ENCODE data around the gene SMIM3.

SMIM3 gene

DNA sequence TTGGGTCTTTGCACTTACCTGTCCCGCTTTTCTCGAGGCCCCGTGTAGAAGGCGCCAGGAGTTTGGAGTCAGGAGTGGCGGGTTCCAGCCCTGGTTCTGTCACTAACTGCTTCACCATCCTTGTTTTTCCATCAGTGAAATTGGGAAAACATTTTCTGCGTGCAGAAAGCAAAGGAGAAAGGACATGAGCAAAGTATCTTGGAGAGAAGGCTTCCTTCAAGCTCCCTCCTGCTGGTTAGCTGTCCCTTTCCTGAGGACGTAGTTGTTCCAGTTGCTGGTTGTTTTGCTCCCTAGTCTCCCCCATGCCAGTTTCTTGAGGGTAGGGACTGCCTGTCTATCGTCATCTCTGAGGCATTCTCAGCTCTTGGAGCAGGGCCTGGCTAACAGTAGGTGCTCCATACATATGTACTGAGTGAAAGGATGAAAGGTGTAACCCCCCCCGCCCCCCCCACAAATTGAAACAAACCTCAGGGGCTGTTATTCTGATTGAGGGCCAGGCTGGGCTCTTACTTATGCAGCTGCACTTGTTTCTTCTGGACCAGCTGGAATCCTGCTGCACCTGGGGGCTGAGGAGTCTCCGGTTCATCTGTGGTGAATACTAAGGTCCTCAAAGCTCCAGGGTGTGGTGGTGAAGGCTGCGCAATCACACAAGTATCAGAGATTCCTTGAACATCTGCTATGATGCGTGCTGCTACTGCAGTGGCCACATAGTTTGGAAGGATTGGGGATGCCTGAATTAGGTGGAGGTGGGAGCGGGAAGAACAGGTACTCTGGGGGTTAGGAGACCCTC lies 1.0 kb downstream of the SMIM3 start:
- DNase-seq (ENCODE audit: low read depth, low spot score), result no peak
- peak overlapping the region; percentile 92 for H3K4me3 ChIP-seq (ENCODE audit: low read depth, low read length)
- in situ Hi-C loops (cut with HindIII; ENCODE audit: low sequenced_read_pairs), result no loop called here
- TF ChIP-seq, protein P1, sequence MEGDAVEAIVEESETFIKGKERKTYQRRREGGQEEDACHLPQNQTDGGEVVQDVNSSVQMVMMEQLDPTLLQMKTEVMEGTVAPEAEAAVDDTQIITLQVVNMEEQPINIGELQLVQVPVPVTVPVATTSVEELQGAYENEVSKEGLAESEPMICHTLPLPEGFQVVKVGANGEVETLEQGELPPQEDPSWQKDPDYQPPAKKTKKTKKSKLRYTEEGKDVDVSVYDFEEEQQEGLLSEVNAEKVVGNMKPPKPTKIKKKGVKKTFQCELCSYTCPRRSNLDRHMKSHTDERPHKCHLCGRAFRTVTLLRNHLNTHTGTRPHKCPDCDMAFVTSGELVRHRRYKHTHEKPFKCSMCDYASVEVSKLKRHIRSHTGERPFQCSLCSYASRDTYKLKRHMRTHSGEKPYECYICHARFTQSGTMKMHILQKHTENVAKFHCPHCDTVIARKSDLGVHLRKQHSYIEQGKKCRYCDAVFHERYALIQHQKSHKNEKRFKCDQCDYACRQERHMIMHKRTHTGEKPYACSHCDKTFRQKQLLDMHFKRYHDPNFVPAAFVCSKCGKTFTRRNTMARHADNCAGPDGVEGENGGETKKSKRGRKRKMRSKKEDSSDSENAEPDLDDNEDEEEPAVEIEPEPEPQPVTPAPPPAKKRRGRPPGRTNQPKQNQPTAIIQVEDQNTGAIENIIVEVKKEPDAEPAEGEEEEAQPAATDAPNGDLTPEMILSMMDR (IDR thresholded peaks at IDR 0.05; ENCODE audit: low read depth, low read length), result no peak

GRCh38 chr5:150780187-150780692 lies 1.7 kb downstream of the SMIM3 start:
- in situ Hi-C loops (cut with HindIII; ENCODE audit: low sequenced_read_pairs), result no loop called here
- TF ChIP-seq, protein P1 (IDR thresholded peaks at IDR 0.05; ENCODE audit: low read depth, low read length), result no peak
- no peak for DNase-seq (ENCODE audit: low read depth, low spot score)
- H3K4me3 ChIP-seq (ENCODE audit: low read depth, low read length), result peak overlapping the region; percentile 92

GRCh38 chr5:150780816-150781221 lies 2.3 kb downstream of the SMIM3 start:
- peak; percentile 61 for DNase-seq (ENCODE audit: low read depth, low spot score)
- in situ Hi-C loops (cut with HindIII; ENCODE audit: low sequenced_read_pairs), result no loop called here
- H3K4me3 ChIP-seq (ENCODE audit: low read depth, low read length), result peak overlapping the region; percentile 92
- TF ChIP-seq, protein P1 (IDR thresholded peaks at IDR 0.05; ENCODE audit: low read depth, low read length), result no peak

DNA sequence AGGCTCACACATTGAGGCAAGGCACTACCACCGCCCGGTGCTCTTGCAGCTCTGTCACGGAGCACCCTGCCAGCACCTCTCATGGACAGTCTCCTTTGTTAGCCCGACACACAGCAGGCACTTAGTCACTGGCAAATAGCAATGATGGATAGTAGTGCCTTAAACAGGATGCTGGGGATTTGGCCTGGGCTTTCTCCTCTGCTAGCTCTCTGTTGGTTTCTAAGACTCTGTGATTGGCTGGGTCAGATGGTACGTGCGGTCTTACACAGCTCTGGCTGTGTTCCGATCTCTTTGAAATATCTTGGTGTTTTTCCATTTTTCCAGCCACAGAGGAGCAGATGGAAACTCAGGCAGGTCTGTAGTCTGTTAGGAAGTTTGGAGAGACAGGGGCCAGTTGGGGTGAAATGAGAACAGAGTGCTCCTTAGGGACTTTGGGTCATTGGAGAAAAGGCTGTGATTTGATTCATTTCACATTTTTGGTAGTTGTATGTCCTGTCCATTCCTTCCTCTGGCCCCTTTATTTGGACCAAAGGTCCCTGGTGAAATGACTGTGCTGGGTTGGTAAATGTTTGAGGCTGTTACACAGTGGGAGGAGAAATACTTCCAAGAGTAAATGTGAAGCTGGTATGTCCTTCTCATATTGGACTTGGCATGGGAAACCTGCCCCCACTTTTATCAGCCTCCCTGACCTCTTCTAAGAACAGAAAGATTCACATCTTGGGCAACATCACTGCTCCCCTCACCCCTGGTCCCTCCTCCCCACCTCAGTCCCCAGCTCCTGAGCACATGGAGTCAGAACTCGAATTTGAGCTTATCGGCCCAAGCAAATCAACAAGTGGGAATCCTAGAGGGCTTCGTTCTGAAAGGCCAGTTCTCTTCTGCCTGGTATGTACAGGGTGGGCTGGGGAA lies 3.4 kb downstream of the SMIM3 start:
- in situ Hi-C loops (cut with HindIII; ENCODE audit: low sequenced_read_pairs), result no loop called here
- peak; percentile 93 for DNase-seq (ENCODE audit: low read depth, low spot score)
- TF ChIP-seq, protein P1 (IDR thresholded peaks at IDR 0.05; ENCODE audit: low read depth, low read length), result no peak
- H3K4me3 ChIP-seq (ENCODE audit: low read depth, low read length), result peak overlapping the region; percentile 19

- no peak overlapping the region for H3K4me3 ChIP-seq (ENCODE audit: low read depth, low read length)
- TF ChIP-seq, protein P1 (IDR thresholded peaks at IDR 0.05; ENCODE audit: low read depth, low read length), result no peak
- in situ Hi-C loops (cut with HindIII; ENCODE audit: low sequenced_read_pairs), result no loop called here
- DNase-seq (ENCODE audit: low read depth, low spot score), result no peak
Observed at GRCh38 chr5:150782850-150783249, 4.3 kb downstream of the SMIM3 start.

DNA sequence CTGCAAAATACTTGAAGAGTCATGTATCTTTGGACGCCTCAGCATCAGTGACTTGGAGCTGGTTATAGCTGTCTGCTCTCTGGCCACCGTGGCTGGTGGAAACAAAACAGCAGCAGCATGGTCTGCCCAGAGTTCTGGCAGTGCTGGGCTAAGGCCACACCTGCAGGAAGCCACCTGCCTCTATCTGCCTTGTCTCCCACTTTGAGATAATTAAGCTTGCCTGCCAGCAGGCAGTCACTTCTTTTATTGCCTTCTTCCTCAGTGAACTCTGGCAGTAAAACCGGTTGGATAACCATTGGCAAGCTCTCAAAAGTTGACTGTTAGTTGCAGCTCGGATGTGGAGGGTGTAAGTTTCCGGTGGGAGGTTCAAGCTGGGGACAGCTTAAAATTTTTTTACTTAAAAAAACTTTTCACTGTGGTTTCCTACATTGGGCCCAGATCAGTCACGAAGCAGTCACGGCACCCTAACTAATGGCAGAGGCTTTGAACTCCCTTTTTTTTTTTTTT lies 4.9 kb downstream of the SMIM3 start:
- no peak overlapping the region for H3K4me3 ChIP-seq (ENCODE audit: low read depth, low read length)
- TF ChIP-seq, protein P1 (IDR thresholded peaks at IDR 0.05; ENCODE audit: low read depth, low read length), result no peak
- peak; percentile 94 for DNase-seq (ENCODE audit: low read depth, low spot score)
- in situ Hi-C loops (cut with HindIII; ENCODE audit: low sequenced_read_pairs), result no loop called here

All from astrocyte of the spinal cord (primary cell).